COLO668 (cell line): Measurements from ENCODE around the gene EPB41L1.

ENCODE experiments used
- DNase-seq: peaks from one replicate; lab custom pipeline; 2025; ENCODE audit not compliant: unreplicated experiment; lab: John Stamatoyannopoulos, UW

The EPB41L1 gene

DNA sequence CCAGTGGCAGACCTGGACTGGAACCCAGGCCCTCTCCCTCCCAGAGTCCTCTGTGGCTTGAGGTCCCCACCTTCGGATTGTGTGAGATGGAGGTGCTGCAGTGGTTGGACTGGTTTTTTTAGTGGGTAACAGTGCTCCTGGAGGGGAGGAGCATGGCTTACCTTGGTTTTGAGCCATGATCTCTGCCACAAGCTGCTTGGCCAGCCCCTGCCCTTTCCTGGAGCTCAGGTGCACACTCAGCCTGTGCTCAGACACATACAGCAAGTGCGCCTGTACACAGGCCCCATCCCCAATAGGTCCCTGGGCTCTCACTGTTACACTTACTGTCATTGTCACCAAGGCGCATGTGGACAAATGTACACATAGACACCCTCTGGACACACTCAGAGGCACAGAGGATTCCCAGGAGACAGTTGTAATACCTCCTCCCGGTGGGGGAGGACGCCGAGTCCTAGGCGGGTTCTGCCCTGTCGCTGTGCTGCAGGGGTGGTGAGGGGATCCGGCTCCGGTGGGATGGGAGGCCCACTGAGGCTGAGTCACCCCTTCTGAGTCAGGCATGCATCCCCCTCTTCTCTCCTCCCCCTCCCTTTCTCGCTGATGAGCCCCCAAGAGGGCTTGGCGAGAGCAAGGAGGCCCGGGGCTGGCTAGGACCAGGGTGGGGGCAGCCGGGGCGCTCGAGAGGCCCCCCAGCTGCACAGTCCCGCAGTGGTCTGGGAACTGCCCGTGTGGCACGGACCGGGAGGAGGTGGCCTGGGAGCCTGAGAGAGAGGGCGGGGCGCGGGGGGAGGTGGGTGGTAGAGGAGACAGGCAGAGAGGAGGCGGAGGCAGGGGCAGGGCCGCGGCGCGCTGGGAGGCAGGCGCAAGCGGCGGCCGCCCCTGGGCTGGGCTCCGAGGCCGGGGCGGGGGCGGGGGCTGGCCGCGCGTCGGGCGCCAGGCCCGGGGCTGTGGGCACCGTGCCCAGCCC is 522 bp upstream of the EPB41L1 start:
- peak; percentile 78 for DNase-seq

DNA sequence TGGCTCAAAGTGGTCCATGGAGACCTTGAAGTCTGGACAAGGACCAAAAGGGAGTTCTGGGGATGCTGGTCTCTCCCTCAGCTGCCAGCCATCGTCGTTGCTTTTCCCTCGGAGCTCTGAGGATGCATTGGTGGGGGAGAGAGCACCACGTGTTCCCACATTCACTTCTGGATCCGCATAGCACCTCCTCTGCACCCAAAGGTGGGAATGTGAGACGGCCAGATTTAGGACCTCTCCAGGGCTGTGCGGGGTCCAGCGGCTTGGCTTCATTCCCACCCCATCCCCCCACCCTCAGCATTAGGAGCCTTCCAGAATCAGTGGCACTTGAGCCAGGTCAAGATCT is 1.1 kb downstream of the EPB41L1 start:
- DNase-seq, result no peak

DNA sequence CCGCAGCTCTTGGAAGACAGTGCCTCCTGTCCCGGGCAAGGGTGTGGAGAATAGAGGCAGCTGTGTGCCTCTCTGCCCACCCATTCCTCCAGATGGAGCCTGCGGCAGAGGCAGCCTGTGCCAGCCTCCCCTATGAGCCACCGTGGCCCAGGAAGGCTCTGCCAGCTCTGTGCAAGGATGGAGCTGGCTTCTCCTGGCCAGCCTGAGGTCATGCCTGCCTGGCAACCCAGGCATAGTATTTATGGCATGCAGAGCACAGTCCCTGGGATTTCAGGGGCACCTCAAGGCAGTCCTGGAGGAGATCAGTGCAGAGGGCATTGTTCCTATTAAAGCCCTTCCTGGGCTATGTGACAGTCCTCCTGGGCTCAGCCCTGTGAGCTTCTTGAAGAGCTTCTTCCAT is 1.5 kb downstream of the EPB41L1 start:
- DNase-seq, result no peak

DNA sequence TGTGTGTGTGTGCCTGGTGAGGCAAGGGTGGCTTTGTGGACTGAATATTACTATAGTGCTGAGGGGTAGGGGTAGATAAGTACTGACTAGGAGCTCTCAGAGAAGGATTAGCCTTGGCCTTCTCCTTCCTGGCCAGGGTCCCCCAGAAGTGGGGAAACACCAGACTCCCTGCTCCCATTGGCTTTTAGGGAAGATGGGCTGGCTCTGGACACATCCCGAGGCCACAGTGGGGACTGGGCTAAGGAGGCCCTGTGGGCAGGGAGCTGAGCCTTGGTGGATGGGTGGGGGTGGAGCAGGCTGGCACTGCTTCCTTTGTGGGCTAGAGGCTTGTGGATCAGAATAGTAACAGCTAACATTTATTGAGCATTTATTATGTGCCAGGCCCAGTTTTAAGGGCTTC is 3.1 kb downstream of the EPB41L1 start:
- DNase-seq, result no peak

DNA sequence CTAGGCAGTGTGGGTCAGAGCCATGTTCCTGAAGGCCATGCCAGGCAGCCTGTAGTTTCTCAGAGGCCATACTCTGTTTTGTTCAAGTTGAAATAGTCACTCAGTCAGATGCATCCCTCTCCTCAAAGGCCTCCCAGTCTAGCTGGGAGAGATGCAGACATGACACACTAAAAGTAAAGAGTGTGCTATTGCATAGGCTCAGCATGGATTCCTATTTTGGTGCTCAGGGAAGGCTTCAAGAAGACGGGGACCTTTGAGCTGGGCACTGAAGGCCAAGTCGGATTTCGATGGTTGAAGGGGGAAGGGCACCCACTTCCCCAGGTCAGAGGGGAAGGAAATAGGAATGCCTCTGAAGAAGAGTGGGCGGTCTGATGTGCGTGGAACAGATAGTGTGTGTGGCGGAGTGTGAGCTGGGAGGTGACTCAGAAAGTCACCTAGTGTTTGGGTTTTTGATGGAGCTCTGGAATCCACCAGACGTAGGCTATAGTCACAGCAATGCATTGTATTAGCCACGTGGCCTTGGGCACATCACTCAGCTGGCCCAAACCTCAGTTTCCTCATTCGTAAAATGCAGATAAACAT is 3.7 kb downstream of the EPB41L1 start:
- DNase-seq, result no peak

DNA sequence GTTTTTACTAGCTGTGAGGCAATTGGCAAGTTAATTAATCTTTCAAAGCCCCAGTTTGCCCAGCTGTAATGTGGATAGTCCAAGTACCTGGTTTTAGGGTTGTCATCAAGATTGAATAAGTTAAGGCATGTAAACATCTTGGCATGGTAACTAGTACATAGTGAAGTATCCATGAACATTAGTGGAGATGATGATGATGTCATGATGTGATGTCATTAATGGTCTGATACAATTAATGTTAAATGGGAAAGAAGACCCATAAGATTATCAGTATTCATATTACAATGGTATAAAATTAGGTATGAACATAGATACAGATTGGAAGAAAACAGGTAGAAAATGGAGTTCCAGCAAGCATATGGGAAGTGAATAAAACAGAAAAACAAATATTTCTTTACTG is 5.3 kb downstream of the EPB41L1 start:
- no peak for DNase-seq

DNA sequence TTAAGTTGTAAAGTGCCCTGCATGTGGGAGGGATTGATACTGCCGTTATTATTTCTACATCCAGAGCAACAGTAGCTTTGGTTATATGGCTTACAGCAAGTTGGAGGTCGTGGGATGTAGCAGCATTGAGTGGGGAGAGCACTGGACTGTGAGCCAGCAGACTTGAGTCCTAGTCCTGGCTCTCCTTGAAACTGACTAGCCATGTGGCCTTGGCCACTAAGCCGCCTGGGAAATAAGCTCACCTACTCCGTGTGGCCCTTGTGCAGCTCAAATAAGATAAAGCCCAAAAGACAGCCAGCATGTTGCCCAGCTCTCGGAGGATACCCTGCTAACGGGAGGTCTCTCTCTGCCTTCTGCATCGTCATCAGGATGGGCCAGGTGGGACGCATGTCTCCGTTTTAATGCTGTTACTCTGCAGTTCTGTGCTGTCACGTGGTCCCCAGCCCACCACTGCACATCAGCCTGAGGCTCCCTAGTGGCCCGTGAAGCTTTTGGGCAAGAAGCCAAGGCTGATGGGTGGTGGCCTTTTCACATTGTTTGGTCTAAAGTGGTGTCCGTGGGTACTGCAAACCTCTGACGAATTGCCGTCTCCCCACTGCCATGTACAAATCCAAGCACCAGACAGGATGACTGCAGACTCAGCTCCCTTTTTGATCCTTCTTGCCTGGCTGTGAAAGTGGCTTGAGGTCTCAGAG is 7.9 kb downstream of the EPB41L1 start:
- peak; percentile 48 for DNase-seq

DNA sequence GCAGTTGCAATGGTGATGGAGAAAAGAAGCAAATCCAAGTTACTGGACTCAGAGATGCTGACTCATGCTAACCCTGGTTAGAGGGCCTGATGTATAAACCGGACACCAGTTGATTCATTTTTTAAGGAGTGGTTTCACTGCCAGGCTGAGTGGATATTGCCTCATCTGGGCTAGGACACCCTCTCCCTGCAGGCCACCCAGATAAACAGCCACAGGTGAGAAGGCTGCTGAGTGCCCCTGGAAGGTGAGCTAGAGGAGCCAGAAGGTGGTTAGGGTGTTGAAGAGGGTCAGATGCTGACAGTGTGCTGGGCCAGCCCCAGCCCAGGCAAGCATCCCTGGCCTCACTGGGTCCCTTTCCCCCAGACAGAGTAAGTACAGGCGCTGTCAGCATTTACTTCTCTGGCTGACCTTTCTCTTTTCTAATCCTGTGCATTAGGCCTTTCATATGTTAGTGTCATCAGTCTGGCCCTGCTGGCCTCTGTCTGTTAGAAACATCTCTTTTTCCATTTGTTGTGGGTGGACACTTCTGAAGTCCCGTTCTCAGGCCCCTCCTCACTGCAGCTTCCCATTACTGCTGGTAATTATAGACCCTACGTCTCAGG is 13.5 kb downstream of the EPB41L1 start:
- no peak for DNase-seq

DNA sequence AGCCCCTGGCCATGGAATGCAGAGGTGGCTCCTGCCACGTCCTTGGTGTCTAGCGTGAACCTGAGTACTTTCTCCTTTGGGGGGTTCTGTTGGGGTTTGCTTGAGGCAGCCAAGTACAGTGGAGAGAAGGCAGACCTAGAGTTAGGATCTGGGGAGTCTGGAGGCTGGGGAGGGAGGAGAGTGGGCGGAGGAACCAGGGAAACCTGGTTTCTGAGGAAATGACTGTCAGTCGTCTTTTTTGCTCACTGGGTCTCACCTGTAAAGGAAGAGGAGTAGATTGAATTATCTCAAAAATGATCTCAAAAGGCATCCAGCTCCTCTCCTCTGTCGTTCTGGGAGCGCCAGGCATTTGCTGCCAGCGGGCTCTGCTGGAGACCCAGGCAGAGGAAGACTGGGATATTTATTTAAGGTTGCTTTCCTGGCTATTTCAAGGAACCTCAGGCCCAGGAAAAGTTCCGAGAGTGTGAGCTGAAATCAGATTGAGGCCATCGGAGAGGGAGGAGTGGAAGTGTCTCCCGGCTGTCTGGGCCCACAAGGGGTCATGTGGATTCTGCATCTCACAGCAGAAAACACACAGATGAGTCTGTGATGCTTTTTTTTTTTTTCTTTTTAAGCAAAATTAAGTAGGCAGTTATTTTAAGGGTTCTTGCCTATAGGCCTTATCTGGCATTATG is 16.1 kb downstream of the EPB41L1 start:
- no peak for DNase-seq

DNA sequence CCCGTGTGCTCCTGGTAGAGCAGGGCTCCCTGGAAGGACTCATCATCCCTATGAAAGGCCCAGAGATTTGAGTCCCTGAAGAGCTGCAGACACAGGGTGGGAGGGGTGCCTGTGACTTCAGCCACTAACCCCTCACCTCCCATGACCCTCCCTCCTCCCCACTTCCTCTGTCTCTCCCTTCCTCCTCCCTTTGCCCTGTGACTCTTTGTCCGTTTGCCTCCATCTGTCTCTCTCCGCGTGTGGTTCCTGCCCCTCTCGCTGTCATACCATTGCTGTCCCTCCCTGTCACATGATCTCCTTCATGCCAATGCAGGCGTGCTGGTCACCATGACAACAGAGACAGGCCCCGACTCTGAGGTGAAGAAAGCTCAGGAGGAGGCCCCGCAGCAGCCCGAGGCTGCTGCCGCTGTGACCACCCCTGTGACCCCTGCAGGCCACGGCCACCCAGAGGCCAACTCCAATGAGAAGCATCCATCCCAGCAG is 19.0 kb downstream of the EPB41L1 start:
- DNase-seq, result no peak

DNA sequence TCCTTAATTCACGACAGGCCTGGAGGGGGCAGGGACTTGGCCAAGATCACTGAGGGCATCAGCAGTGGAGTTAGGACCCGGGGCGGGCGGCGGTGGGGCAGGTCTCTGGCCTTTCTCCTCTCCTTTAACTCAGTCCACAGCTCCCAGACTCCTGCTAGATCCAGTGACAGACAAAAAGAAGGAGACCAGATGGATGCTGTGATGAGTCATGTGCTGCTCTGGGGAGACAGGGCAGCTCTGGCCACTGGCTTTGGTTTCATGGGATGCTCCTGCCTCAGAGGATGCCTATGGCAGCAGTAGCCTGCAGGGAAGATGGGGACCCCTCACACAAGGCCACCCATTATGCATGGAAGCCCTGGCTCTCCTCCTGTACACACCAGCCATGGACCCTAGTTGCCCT is 20.5 kb downstream of the EPB41L1 start:
- DNase-seq, result no peak

DNA sequence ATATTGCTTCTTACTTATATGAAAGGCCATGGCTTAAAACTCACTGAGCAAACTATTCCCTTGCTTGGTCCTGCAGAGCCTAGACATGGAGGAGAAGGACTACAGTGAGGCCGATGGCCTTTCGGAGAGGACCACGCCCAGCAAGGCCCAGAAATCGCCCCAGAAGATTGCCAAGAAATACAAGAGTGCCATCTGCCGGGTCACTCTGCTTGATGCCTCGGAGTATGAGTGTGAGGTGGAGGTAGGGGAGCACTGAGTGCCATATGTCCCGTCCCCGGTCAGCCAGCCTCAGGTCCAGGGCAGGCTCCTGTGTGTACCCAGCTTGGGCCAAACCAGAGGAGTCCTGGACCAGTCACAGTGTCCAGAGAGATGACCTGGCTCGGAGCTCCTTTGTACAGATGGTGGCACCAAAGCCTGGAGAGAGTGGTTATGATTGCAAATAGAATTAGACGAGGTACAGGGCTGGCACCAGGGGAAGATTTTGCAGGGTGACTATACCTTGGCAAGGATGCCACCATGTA is 21.0 kb downstream of the EPB41L1 start:
- DNase-seq, result no peak

DNA sequence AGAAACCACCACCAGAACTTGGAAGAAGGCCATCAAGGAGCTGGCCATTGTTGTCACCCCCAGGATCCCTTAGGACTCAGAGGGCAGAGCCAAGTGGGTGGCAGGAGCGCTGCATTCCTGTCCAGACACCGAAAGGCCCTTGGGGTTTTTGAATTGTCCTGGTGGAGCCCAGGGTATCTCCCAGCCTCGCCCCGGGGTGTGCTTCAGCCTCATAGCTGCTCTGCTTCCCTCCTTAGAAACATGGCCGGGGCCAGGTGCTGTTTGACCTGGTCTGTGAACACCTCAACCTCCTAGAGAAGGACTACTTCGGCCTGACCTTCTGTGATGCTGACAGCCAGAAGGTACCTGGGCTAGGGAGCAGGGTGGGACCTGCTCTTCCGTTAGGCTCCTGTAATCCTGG is 23.2 kb downstream of the EPB41L1 start:
- DNase-seq, result no peak

DNA sequence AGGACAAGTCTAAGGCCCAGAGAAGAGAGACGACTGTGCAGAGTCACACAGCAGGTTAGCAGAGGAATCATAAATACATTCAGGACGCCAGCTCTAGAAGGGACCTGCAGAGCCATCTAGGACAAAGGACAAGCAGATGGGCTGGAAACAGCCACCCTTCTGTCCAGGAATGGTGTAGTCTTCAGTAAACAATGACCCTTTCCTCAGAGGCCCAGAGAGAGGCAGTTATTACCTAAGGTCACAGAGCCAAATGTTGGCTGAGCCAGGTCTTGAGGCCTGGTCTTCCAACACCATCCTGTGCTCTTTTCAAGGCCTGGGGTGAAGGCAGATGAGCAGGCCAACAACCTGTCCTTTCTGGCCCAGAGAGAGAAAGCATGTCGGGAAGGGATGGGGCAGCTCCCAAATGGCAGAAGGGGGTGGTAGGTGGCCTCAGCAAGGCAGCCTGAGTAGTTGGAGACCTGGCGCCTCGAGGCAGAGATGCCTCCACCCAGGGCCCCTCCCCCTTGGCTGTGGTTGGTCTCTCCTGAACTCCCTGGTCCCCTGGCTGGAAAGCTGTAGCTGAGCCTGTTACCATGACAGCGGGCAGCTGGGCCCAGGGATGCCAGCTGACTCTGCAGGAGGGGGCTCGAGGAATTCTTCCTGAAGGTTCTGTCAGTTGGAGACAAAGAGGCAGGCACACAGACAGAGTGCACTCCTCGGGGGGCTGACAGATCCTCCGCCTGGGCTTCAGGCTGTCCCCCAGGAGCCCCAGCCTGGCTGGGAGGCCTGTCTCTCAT is 24.8 kb downstream of the EPB41L1 start:
- DNase-seq, result no peak

DNA sequence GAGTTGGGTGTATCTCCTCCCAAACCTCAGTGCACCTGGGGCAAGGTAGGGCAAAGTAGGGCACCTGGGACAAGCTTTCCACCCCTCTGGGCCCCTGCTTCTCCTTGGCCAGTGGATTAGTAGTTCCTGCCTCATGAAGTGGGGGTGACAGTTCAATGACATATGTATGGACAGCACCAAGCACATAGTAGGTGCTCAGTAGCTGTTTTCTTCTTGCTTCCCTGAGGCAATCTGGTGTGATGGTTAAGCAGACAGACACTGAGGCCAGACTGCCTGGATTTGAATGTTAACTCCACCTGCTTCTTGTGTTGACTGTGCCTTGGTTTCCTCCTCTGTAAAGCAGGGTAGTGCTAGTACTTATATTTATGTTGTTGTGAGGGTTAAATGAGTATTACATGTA is 25.8 kb downstream of the EPB41L1 start:
- DNase-seq, result no peak

DNA sequence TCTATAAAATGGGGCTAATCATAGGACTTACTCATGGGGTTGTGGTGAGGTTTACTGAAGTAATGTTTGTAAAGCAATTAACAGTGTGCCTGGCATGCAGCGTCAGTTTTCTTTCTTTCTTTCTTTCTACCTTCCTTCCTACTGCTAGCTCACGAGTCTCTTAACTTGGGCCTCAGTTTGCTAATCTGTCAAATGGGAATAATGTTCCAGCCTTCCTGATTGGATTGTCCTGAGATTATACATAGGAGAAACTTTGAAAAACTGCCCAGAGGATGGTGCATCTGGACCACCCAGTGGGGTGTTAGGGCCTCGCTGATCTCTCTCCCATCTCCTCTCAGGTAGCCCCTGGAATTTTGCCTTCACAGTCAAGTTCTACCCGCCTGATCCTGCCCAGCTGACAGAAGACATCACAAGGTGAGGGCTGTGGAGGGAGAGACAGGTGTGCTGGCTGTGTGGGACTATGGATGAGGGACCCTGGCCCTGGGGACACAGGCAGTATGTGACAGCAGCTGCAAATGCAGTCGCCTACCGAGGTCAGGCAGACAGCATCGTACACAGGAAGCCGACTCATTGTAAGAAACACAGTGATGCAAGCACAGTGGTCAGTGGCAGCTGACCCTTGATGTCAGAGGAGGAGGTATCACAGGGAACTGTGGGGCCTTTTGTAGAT is 27.5 kb downstream of the EPB41L1 start:
- DNase-seq, result no peak

DNA sequence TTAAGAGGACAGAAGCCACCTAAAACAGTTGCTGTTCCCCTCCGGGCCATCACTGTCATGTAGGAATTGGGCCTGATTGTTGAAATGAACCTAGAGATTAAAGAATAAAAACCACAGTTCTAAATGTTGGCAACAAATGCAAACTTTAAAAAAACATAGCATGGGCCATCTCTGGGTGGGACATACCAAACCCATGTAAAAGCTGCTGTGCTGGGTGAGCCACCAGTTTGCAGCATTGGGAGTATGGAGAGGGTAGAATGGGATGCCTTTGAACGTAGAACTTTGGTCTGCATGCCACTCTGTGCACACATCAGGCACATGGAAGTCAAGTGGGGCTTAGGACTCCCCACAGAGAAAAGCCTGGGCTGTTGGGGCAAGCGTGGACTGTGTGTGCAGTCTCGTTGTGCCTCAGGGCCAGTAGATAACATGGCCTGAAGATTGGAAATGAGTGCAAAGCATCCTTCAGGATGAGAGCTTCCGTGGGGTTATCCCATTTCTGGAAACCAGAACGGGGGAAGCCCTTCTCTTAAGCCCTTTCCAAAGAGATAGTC is 28.1 kb downstream of the EPB41L1 start:
- no peak for DNase-seq

DNA sequence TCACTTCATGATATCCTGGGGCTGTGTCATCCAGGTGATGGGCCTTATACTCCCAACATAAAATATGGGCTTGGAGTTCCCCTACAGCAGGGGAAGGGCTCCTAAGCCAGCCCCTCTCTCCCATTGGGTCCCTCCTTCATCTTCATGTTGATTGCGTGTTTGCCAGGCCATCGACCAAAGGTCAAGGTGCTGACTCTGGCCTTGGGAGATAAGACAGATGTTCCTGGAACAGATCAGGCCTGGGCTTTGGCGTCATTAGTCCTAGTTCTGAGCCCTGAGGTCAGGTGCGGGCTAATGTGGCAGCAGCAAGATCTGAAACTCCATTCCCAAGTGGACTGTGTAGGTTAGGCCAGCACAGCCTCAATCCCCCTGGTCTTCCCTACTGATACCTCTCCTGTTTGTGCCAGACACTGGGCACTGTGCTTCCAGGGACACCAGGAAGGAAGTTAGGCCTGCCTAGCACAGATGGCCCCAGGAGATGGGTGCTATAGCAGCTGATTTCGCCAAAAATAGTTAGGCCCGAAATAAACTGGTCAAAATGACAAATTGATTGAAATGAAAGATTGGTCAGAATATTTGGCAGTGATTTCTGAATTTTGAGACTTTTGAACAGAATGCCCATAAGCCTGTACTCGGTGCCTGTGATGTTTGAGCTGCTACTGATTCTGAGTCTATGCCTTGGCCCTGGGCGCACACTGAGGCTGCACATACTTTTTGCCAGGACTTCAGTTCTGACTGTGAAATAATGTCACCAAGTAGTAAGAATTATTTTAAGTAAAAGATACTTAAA is 28.8 kb downstream of the EPB41L1 start:
- DNase-seq, result no peak
